H54 (cell line): ENCODE data around the gene ACACB.
A peak's percentile ranks its signal among the peaks of the same experiment; 100 is the strongest.

Experiments used
- DNase-seq: peaks from one replicate; pipeline ENCODE4 v3.0.0; 2011; ENCODE audit warnings: low spot score, mixed read lengths; ENCODE audit not compliant: insufficient read length
- FAIRE-seq: peaks from 3 replicates; lab custom pipeline; 2011; peaks lifted over from hg19 to GRCh38; lab: Jason Lieb, UNC
- POLR2A ChIP-seq: IDR thresholded peaks from 2 replicates; pipeline ENCODE4 v1.6.1; 2011; ENCODE audit warnings: low read depth, mild to moderate bottlenecking, low read length

The ACACB gene

GRCh38 chr12:109115758-109116610 is at the start of gene ACACB:
ACACB (plus strand) TSS chr12:109116587; CDS start chr12:109139406, 22,819 bp downstream.
- no peak for FAIRE-seq
- no peak for DNase-seq
- TF ChIP-seq POLR2A: no peak

DNA sequence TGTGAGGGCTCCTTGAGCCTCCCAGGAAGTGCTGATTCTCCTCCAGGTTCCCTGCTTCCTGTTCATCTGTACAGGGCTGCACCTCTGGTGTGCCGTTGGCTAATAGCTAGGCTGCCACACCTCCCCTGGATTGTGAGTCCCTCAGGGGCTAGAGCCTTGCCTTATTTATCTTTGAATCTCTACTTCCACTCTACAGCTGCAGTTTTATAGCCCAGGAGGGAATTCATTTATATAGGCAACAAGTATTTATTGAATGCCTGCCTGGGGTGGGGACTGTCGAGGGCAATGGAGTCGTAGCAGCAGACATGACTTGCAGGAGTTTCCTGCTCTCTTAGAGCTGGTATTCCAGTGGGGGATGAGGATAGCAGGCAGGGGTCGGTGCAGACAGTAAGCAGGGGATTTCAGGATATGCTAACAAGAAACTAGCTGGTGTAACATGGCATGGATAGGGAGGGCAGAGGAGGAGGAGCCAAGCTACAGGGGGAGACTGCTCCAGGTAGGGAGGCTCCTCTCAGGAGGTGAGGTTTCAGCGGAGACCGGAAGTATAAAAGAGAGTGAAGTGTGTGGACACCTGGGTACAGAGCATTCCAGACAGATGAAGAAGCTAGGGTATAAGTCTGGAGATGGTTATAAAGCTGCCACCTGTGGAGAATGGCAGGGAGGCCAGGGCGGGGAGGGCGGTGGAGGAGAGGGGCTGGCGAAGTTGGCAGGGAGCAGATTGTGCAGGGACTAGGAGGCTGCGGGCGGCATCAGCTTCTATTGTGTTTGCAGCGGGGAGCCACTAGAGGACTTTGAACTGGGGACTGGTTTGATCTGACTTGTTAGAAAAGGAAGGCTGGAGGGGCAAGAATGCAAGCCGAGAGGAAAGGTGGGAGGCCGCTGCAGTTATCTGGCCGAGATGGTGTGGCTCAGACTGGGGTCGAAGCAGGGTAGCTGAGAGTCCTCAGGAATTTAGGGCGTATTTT is 46.8 kb upstream of the ACACB start:
- FAIRE-seq: no peak
- TF ChIP-seq POLR2A: no peak
- DNase-seq: no peak

DNA sequence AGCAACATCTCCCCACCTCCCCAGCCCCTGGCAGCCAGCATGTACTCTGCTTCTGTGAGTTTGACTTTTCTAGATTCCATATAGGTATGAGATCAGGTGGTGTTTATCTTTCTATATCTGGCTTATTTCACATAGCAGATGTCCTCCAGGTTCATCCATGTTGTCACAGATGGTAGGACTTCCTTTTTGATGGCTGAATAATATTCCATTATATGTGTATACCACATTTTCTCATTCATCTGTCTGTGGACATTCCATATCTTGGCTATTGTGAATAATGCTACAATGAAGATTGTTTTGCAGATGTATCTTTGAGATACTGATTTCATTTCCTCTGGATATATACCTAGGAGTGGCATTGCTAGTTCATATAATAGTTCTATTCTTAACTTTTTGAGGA is 41.5 kb upstream of the ACACB start:
- no peak for DNase-seq
- no peak for FAIRE-seq
- TF ChIP-seq POLR2A: no peak

GRCh38 chr12:109082751-109083150 is 33.6 kb upstream of the ACACB start:
- FAIRE-seq (no peak), DNase-seq (no peak)
- TF ChIP-seq POLR2A: no peak

GRCh38 chr12:109084425-109084824 is 32.0 kb upstream of the ACACB start:
- FAIRE-seq: no peak
- no peak for TF ChIP-seq POLR2A

GRCh38 chr12:109085590-109085989 is 30.8 kb upstream of the ACACB start:
- DNase-seq (no peak), FAIRE-seq (no peak)
- TF ChIP-seq POLR2A: no peak

More at GRCh38 chr12:109084425-109084824, 32.0 kb upstream of the ACACB start:
- DNase-seq: no peak

GRCh38 chr12:109087250-109087649 is 29.1 kb upstream of the ACACB start:
- DNase-seq (no peak), FAIRE-seq (no peak)
- no peak for TF ChIP-seq POLR2A

- FAIRE-seq (no peak), DNase-seq (no peak)
- no peak for TF ChIP-seq POLR2A
Observed at GRCh38 chr12:109088818-109089217, 27.6 kb upstream of the ACACB start.

DNA sequence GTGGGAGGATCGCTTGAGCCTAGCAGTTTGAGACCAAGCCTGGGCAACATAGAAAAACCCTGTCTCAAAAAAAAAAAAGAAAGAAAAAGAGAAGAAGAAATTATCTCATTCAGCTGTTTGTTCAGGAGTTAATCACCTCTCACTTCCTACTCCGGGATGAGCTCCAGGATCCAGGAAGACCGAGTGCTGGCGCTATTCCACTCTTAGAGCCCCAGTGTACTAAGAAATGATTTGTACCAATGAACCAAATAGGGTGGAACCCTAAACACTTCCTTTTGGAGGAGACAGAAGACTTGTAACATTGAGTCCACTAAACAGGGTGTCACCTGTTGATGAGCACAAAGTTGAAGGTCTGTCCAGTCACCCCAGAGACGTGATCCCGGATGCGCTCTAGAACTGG is 26.7 kb upstream of the ACACB start:
- DNase-seq (no peak), FAIRE-seq (no peak)
- TF ChIP-seq POLR2A: no peak

GRCh38 chr12:109092497-109093021 is 23.8 kb upstream of the ACACB start:
- DNase-seq: no peak
- no peak for TF ChIP-seq POLR2A
- FAIRE-seq: no peak

GRCh38 chr12:109093022-109093918 is 23.1 kb upstream of the ACACB start, which contains the start of gene ALKBH2:
ALKBH2 (minus strand) TSS chr12:109093472; CDS start chr12:109092786, 686 bp downstream.
- TF ChIP-seq POLR2A: peak; percentile 55
- FAIRE-seq: peak; percentile 36
- DNase-seq: peak; percentile 89

- FAIRE-seq: no peak
- no peak for TF ChIP-seq POLR2A
- no peak for DNase-seq
Observed at GRCh38 chr12:109097140-109097434, 19.3 kb upstream of the ACACB start.

DNA sequence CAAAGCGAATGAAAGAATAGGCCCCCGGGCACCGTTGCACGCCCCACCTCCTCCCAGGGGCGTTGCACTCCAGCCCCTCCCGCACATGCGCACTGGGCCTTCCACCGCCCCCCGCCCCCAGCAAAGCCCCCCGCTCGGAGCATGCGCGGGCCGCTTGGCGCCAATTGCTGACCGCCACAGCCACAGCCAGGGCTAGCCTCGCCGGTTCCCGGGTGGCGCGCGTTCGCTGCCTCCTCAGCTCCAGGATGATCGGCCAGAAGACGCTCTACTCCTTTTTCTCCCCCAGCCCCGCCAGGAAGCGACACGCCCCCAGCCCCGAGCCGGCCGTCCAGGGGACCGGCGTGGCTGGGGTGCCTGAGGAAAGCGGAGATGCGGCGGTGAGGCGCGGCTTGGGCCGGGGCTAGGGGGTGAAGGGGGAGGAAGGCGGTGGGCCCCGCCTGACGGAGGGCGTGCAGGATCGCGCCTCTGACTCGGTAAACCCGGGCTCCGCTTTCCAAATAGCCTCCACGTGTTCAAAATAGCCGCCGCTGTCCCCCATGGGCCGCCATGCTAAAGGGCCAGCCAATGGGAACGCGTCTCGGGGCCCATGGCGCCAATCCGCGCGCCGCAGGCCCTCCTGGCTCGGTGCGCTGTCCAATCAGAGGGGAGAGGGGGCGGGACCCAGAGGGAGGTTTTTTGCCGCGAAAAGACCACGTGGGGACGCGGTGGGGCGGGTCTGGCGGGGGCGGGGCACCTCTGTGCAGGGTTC is 18.8 kb upstream of the ACACB start, which contains the start of gene UNG:
Gene UNG (plus strand): TSS at position 163 of the 748 bp plus-strand sequence. CDS start 83 bp downstream, at position 246.
- DNase-seq (peak; percentile 94), FAIRE-seq (no peak)
- no peak; the same call in 1 of the 2 replicates for TF ChIP-seq POLR2A
